Measurements from ENCODE around the gene DIP2B. TPM values are rescaled to one million over a fixed set of nuclear protein-coding genes. Genes with fewer than 3 reads are reported as not detected.

Gene DIP2B
- total RNA-seq, 4 donors from 2014 or later: 27.9 to 31.8 (median 29.8) TPM

GRCh38 chr12:50612882-50613281, 108.1 kb downstream of the DIP2B start:
- no peak for TF ChIP-seq CTCF (IDR thresholded peaks at IDR 0.05; ENCODE audit: low read depth)

GRCh38 chr12:50613463-50613862, 108.7 kb downstream of the DIP2B start:
- TF ChIP-seq CTCF (IDR thresholded peaks at IDR 0.05; ENCODE audit: low read depth): no peak

GRCh38 chr12:50614167-50614759, 109.5 kb downstream of the DIP2B start:
- no peak for TF ChIP-seq CTCF (IDR thresholded peaks at IDR 0.05; ENCODE audit: low read depth)

- TF ChIP-seq CTCF (IDR thresholded peaks at IDR 0.05; ENCODE audit: low read depth): no peak
These were observed 110.5 kb downstream of the DIP2B start for GRCh38 chr12:50615145-50615906.

- no peak for TF ChIP-seq CTCF (IDR thresholded peaks at IDR 0.05; ENCODE audit: low read depth)
These were observed 111.1 kb downstream of the DIP2B start for GRCh38 chr12:50615907-50616296.

GRCh38 chr12:50617657-50618056, 112.9 kb downstream of the DIP2B start:
- TF ChIP-seq CTCF (IDR thresholded peaks at IDR 0.05; ENCODE audit: low read depth): no peak

- TF ChIP-seq CTCF (IDR thresholded peaks at IDR 0.05; ENCODE audit: low read depth): no peak
These were observed 114.3 kb downstream of the DIP2B start for GRCh38 chr12:50618864-50619609.

All from subcutaneous adipose tissue (tissue), 4 donors.